HL-60 (cell line): Measurements from ENCODE around the gene CPSF6.

Source experiments
- CTCF ChIP-seq: IDR thresholded peaks from one replicate; pipeline ENCODE4 v1.5.1; 2011; ENCODE audit warnings: low read length, control low read depth, inconsistent platforms; ENCODE audit not compliant: insufficient read depth
- GABPA ChIP-seq: IDR thresholded peaks from 2 replicates; pipeline ENCODE4 v1.6.1; 2012; ENCODE audit warnings: low read depth
- POLR2AphosphoS5 ChIP-seq: IDR thresholded peaks from 2 replicates; pipeline ENCODE4 v1.6.1; 2012; ENCODE audit warnings: low read depth
- REST ChIP-seq: IDR thresholded peaks from 2 replicates; pipeline ENCODE4 v1.6.1; 2012; ENCODE audit warnings: low read depth; ENCODE audit not compliant: insufficient replicate concordance

- no peak for TF ChIP-seq CTCF
- TF ChIP-seq POLR2AphosphoS5: no peak
- TF ChIP-seq REST: no peak
- no peak for TF ChIP-seq GABPA
Observed at GRCh38 chr12:69211160-69211559, 28.2 kb upstream of the CPSF6 start.
